Adrenal gland (tissue), 12 donors: ENCODE data around the gene GGNBP2. TPM values are rescaled to one million over a fixed set of nuclear protein-coding genes. Genes with fewer than 3 reads are reported as not detected.

ENCODE experiments used
- DNase-seq, 7 donors: peaks; one replicate each; pipeline ENCODE4 v3.0.0-alpha.2; 2019 to 2020
- H3K27ac ChIP-seq, 5 donors: fragments of 200-600 bp; sonication (generic) in 4 of 5; 1 replicate in 3 of 5; 2 replicates in 2 of 5; pipeline versions ENCODE4 v1.5.1 to v1.8.0; 2016 to 2020; ENCODE audit warnings: mild to moderate bottlenecking in 1 of 5
- H3K27me3 ChIP-seq: fragments of 200-600 bp; 2 replicates; pipeline ENCODE4 v1.8.0; 2021
- H3K36me3 ChIP-seq, 2 donors: fragments of 200-600 bp; replicated peaks in 1 of 2; 1 replicate in 1 of 2; 2 replicates in 1 of 2; pipeline versions ENCODE4 v1.5.1 to v1.8.0; 2018 to 2022
- H3K4me1 ChIP-seq, 2 donors: fragments of 200-600 bp; replicated peaks in 1 of 2; 1 replicate in 1 of 2; 2 replicates in 1 of 2; pipeline versions ENCODE4 v1.5.1 to v1.8.0; 2018 to 2021
- H3K4me3 ChIP-seq, 4 donors: fragments of 200-600 bp; sonication (generic) in 3 of 4; one replicate each; pipeline ENCODE4 v1.5.1; 2016 to 2018
- H3K9me3 ChIP-seq, 3 donors: fragments of 200-600 bp; sonication (generic) in 1 of 3; replicated peaks in 1 of 3; 1 replicate in 2 of 3; 2 replicates in 1 of 3; pipeline versions ENCODE4 v1.5.1 to v1.8.0; 2016 to 2021
- POLR2A ChIP-seq, 2 donors: fragments of 450-650 bp; IDR thresholded peaks; one replicate each; pipeline ENCODE4 v1.6.1; 2017; ENCODE audit warnings: antibody characterized with exemption in 2 of 2, mild to moderate bottlenecking in 2 of 2, moderate library complexity in 1 of 2
- WGBS, 4 donors: extraction: QIAGEN DNeasy Blood & Tissue Kit in 2 of 4; methylation state at CpG; one replicate each; pipeline versions ENCODE4 v1.1.5 to v1.1.7; 2013 to 2017; 5-methylcytosine and 5-hydroxymethylcytosine counted together
- intact Hi-C, 2 donors: fragments of 100-400 bp; cut with DNase I; formaldehyde crosslinking; loops; one replicate each; pipeline versions ENCODE4 v1.14.1 to v1.15.0; 2022 to 2023
- polyA plus RNA-seq, 3 donors: library from polyadenylated mRNA; stranded (reverse); fragments of 200-250 nt in 2 of 3; fragments of 350-450 nt in 1 of 3; fragmentation: Illumina TruSeq in 1 of 3; extraction: RNeasy Lipid Tissue Mini Kit (QIAGEN cat#74804) in 1 of 3; gene quantifications; one replicate each; pipeline ENCODE4 v1.2.3, GENCODE V29; 2013 to 2014
- total RNA-seq, 9 donors: library from RNA; depleted of rRNA in 4 of 9; stranded (reverse); fragments of >200 nt in 4 of 9; fragments of 120-200 nt in 1 of 9; fragmentation: NEBNext Ultra II Directional in 1 of 9; extraction: Animal tissue kit (Norgen Biotek cat#: 25700) in 1 of 9; gene quantifications; one replicate each; pipeline versions ENCODE4 v1.1.0 to v1.2.4, GENCODE V29; 2013 to 2023
- TF ChIP-seq, protein P1 (sequence below), 6 experiments: fragments of 450-650 bp in 4 of 6; fragments of 200-600 bp in 2 of 6; sonication (generic) in 1 of 6; IDR thresholded peaks; 1 replicate in 5 of 6; 2 replicates in 1 of 6; pipeline versions ENCODE4 v1.5.1 to v1.8.0; 2016 to 2021; ENCODE audit warnings: antibody characterized with exemption in 6 of 6, mild to moderate bottlenecking in 2 of 6, moderate library complexity in 1 of 6
- donor health status: healthy with polysubstance abuse.
- donor health status: Bipolar disorder and iron deficiency.
- donor health status: DM: yes; HTN: yes; CAD: no.
- donor health status: DM: no; HTN: no; CAD: no.
- donor health status: DM: no; HTN: no; CAD: no.
- donor health status: DM: yes; HTN: yes; CAD: no.

Gene GGNBP2
- total and polyA plus RNA-seq, 12 donors: 30.4 to 87.3 (median 60.4) TPM

DNA sequence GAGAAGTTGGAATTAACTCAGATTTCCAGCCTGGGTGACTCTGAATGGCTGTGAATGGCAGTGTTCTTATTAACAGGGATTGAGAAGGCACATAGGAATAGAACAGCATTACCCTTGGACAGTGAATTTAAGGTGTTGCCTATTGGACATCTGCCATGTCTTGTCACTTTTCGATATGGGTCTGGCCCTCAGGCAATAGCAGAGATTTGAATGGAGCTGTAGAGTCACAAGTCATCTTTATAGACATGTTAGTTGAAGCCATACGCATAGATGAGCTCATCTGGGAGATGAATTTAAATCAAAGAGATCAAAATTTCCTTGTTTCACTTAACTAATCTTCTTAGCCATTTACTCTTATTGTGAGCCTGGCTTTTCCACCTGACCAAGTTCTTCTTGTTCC is 32.1 kb downstream of the GGNBP2 start:
- no peaks in the 10 kb centered on the region for H3K27me3 ChIP-seq
- no peaks in the 10 kb centered on the region for H3K9me3 ChIP-seq
- no peak overlapping the region for H3K4me3 ChIP-seq
- peaks cover 0 to 9% of the 10 kb centered on the region in 2 donors for H3K4me1 ChIP-seq
- intact Hi-C loops: no loop called here
- H3K27ac ChIP-seq: no peak overlapping the region
- peaks cover 0 to 67% of the 10 kb centered on the region in 2 donors for H3K36me3 ChIP-seq
- TF ChIP-seq POLR2A (IDR thresholded peaks at IDR 0.05): no peak
- TF ChIP-seq, protein P1, sequence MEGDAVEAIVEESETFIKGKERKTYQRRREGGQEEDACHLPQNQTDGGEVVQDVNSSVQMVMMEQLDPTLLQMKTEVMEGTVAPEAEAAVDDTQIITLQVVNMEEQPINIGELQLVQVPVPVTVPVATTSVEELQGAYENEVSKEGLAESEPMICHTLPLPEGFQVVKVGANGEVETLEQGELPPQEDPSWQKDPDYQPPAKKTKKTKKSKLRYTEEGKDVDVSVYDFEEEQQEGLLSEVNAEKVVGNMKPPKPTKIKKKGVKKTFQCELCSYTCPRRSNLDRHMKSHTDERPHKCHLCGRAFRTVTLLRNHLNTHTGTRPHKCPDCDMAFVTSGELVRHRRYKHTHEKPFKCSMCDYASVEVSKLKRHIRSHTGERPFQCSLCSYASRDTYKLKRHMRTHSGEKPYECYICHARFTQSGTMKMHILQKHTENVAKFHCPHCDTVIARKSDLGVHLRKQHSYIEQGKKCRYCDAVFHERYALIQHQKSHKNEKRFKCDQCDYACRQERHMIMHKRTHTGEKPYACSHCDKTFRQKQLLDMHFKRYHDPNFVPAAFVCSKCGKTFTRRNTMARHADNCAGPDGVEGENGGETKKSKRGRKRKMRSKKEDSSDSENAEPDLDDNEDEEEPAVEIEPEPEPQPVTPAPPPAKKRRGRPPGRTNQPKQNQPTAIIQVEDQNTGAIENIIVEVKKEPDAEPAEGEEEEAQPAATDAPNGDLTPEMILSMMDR (IDR thresholded peaks at IDR 0.05): no peak
- 54 to 84% (median 78%) methylated on average over 2 of the region's 2 CpGs for WGBS, 4 donors
- DNase-seq: no peak

DNA sequence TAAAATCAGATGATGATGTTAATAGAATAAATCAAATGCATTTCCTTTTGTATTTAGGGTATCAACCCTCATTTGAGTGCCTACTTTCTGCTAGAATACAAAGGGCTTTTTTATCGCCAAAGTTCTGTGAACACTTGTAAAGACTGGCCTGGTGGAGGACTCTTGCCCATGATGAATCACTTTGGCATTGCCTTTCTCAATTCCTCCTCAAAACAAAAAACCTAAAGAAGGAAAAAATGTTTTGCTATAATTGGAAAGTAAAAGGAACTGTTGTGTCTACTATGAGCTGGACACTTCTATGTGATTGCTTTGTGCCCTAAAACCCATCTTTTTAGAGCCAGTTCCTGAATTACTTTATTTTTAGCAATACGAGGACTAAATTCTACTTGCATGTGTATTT is 34.0 kb downstream of the GGNBP2 start:
- Histone ChIP-seq H3K4me1 (peaks cover 0 to 9% of the 10 kb centered on the region in 2 donors), H3K4me3 (no peak overlapping the region), H3K9me3 (no peaks in the 10 kb centered on the region), H3K27me3 (no peaks in the 10 kb centered on the region), H3K36me3 (peaks cover 0 to 78% of the 10 kb centered on the region in 2 donors), H3K27ac (no peak overlapping the region)
- intact Hi-C loops: no loop called here
- 84 to 88% (median 87%) methylated on average over 2 of the region's 2 CpGs for WGBS, 4 donors
- TF ChIP-seq POLR2A (IDR thresholded peaks at IDR 0.05): no peak
- TF ChIP-seq, protein P1 (IDR thresholded peaks at IDR 0.05): no peak
- DNase-seq: no peak

DNA sequence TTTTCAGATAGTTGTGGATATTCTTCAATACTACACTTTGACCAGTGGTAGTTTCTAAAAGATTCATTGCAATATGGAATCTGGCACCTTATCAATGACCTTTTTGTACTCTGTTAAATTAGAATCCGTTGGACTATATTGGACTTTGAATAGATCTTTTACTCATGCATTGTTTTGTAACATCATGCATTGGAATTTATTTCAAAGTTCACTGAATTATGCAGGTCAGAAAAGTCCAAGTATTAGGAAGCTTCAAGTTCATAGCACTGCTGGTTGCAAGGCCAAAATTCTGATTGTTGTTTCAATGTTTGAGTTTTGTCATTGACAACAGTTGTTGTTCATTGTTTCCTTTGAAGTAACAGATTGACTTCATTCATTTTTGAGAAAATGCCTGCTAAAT is 39.1 kb downstream of the GGNBP2 start:
- TF ChIP-seq POLR2A (IDR thresholded peaks at IDR 0.05): no peak
- TF ChIP-seq, protein P1 (IDR thresholded peaks at IDR 0.05): no peak
- 35 to 64% (median 42%) methylated on average over 1 of the region's 1 CpG for WGBS, 4 donors
- H3K27me3 ChIP-seq: no peaks in the 10 kb centered on the region
- no peaks in the 10 kb centered on the region for H3K9me3 ChIP-seq
- intact Hi-C loops: no loop called here
- H3K36me3 ChIP-seq: peaks cover 0 to 99% of the 10 kb centered on the region in 2 donors
- H3K27ac ChIP-seq: no peak overlapping the region
- H3K4me1 ChIP-seq: no peaks in the 10 kb centered on the region
- no peak for DNase-seq
- no peak overlapping the region for H3K4me3 ChIP-seq

DNA sequence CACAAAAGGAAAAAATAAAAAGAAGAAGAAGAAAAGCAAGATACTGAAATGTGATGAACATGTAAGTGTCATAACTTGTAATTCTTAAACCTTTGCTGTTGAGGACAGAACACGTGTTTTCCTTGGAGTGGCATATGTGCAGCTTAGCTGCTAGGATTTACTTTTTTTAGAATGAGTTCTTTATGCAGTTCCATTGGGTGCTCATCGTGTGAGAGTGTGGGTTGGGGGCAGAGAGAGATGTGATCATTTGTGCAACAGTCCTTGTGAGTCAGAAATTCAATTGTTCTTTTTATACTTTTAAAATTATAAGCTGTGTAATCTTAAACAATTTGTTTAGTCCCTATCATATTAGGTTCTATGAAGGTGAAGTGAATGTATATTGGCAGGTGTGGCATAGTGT is 41.4 kb downstream of the GGNBP2 start:
- Histone ChIP-seq H3K4me3 (no peak overlapping the region), H3K27ac (no peak overlapping the region), H3K9me3 (no peaks in the 10 kb centered on the region), H3K4me1 (peaks cover 0 to 2% of the 10 kb centered on the region in 2 donors), H3K27me3 (no peaks in the 10 kb centered on the region), H3K36me3 (peaks cover 0 to 83% of the 10 kb centered on the region in 2 donors)
- intact Hi-C loops: no loop called here
- WGBS, 4 donors: 87 to 97% (median 93%) methylated on average over 2 of the region's 2 CpGs
- TF ChIP-seq, protein P1 (IDR thresholded peaks at IDR 0.05): no peak
- no peak for DNase-seq
